ENCODE measurements around the gene USP31. TPM values are rescaled to one million over a fixed set of nuclear protein-coding genes. Genes with fewer than 3 reads are reported as not detected.

USP31 gene
- total RNA-seq (ENCODE audit: unreplicated experiment) = 21.8 TPM
- long read RNA-seq, partial matches to known transcripts = 0 of 1 reads
- long read RNA-seq, other reads (novel, unspliced or antisense) = 1 of 1 reads

DNA sequence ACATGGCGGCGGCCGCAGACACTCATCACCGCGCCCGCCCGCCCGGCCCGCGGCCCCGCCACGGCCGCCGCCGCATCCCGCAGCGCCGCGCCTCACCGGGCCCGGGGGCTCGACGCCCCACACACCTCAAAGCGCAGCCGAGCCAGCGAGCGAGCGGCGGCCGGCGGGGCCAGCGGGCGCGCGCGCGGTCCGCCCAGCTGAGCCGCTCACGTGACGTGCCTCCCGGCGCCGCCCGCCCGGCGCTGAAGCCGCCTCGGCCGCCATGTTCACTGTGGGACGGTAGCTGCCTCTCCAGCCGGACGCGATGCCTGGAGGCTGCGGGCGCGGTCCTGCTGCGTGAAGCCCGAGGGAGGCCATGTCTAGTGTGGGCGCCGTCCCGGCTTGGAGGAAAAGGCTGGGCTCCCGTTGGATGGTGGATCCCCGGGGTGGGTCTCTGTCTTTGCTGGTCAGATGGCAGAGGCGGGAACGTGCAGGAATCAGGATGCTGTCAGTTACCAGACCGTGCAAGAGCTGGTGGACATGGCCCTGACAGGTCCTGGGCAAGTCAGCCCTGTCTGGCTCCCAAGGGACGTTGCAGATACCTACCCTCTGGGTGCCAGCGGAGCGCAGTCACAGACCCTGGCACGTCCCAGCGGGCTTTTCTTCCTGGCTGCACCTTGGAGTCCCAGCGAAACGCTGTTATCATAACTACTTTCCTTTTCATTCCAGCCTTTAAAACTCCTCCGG is at the start of gene USP31:
Gene USP31, minus strand, starts transcription at position 186 of the 726 bp plus-strand sequence. Its CDS starts 182 bp downstream, at position 4.
- TF ChIP-seq, protein P1, sequence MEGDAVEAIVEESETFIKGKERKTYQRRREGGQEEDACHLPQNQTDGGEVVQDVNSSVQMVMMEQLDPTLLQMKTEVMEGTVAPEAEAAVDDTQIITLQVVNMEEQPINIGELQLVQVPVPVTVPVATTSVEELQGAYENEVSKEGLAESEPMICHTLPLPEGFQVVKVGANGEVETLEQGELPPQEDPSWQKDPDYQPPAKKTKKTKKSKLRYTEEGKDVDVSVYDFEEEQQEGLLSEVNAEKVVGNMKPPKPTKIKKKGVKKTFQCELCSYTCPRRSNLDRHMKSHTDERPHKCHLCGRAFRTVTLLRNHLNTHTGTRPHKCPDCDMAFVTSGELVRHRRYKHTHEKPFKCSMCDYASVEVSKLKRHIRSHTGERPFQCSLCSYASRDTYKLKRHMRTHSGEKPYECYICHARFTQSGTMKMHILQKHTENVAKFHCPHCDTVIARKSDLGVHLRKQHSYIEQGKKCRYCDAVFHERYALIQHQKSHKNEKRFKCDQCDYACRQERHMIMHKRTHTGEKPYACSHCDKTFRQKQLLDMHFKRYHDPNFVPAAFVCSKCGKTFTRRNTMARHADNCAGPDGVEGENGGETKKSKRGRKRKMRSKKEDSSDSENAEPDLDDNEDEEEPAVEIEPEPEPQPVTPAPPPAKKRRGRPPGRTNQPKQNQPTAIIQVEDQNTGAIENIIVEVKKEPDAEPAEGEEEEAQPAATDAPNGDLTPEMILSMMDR (IDR thresholded peaks at IDR 0.05; ENCODE audit: partially characterized antibody, unreplicated experiment) = no peak
- DNase-seq = peak; percentile 98
- Mint-ChIP-seq H3K27ac (ENCODE audit: unreplicated experiment) (peak within 1 kb of the TSS; percentile 92), H3K4me3 (ENCODE audit: unreplicated experiment) (peak within 1 kb of the TSS; percentile 98), H3K36me3 (ENCODE audit: unreplicated experiment) (no peaks in the 10 kb centered on the region), H3K4me1 (ENCODE audit: low read depth, unreplicated experiment) (peaks cover 2% of the 10 kb centered on the region), H3K9me3 (ENCODE audit: unreplicated experiment) (peaks cover 12% of the 10 kb centered on the region), H3K27me3 (ENCODE audit: unreplicated experiment) (peaks cover 12% of the 10 kb centered on the region)

- Mint-ChIP-seq H3K4me1 (ENCODE audit: low read depth, unreplicated experiment) (peaks cover 7% of the 10 kb centered on the region), H3K27ac (ENCODE audit: unreplicated experiment) (no peak overlapping the region), H3K9me3 (ENCODE audit: unreplicated experiment) (no peaks in the 10 kb centered on the region), H3K36me3 (ENCODE audit: unreplicated experiment) (no peaks in the 10 kb centered on the region), H3K4me3 (ENCODE audit: unreplicated experiment) (no peak overlapping the region), H3K27me3 (ENCODE audit: unreplicated experiment) (peaks cover 3% of the 10 kb centered on the region)
- DNase-seq = no peak
- TF ChIP-seq, protein P1 (IDR thresholded peaks at IDR 0.05; ENCODE audit: partially characterized antibody, unreplicated experiment) = no peak
Measured at GRCh38 chr16:23196539-23196938, 47.3 kb upstream of the USP31 start.

DNA sequence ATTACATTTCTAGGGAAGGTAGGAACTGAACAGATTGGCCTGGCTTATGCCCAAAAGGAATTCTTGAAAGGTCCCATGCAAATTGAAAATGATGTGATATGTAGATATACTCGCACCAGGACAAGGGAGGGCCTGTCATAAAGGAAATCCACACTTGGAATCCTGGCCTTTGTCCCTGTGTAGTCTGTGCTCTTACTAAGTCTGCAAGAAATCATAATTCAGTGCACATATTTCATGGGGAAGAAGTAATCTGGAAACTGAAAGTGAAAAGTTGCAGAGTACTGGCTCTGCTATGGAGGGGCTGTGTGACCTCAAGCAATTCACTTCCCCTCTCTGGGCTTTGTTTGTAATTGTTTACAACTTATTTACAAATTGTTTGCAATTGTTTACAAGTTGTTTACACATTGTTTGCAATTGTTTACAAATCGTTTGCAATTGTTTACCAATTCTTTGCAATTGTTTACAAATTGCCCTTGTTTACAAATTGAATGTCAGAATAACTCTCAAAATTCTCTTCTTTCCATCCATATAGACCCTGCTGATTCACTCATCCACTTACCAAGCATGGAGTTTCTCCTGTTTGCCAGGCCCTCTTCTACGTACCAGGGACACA is 46.2 kb upstream of the USP31 start:
- TF ChIP-seq, protein P1 (IDR thresholded peaks at IDR 0.05; ENCODE audit: partially characterized antibody, unreplicated experiment) = no peak
- Mint-ChIP-seq H3K4me3 (ENCODE audit: unreplicated experiment) (no peak overlapping the region), H3K36me3 (ENCODE audit: unreplicated experiment) (no peaks in the 10 kb centered on the region), H3K9me3 (ENCODE audit: unreplicated experiment) (no peaks in the 10 kb centered on the region), H3K27ac (ENCODE audit: unreplicated experiment) (no peak overlapping the region), H3K4me1 (ENCODE audit: low read depth, unreplicated experiment) (peaks cover under 1% of the 10 kb centered on the region), H3K27me3 (ENCODE audit: unreplicated experiment) (peaks cover 3% of the 10 kb centered on the region)
- no peak for DNase-seq

DNA sequence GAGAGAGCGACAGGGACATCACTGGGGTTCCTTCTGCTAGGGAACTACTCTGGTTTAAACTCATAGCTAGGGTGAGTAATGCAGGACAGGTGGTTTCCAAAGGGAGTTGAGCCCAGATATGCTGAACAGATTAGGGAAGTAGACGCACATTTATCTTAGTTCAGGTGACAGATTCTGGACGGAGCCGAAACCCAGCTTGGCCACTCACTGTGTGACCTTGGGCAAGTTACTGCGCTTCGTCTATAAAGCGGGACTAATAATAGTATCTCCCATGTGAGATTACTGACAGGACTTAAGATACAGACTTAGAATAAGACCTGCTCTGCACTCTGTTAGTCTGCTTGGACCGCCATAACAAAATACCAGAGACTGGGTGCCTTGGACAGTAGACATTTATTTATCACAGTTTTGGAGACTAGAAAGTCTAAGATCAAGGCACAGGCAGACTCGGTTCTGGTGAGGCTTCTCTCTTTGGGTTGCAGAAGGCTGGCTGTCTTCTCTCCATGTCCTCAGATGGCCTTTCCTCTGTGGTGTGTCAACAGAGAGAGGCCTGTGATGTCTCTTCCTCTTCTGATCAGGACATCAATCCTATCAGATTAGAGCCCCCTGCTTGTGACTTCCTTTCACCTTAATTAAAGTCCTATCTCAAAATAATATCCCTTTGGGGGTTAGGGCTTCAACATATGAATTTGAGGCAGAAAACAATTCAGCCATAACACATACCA is 45.4 kb upstream of the USP31 start:
- TF ChIP-seq, protein P1 (IDR thresholded peaks at IDR 0.05; ENCODE audit: partially characterized antibody, unreplicated experiment) = no peak
- H3K36me3 Mint-ChIP-seq (ENCODE audit: unreplicated experiment) = no peaks in the 10 kb centered on the region
- H3K4me3 Mint-ChIP-seq (ENCODE audit: unreplicated experiment) = no peak overlapping the region
- no peak for DNase-seq
- no peak overlapping the region for H3K27ac Mint-ChIP-seq (ENCODE audit: unreplicated experiment)
- peaks cover 3% of the 10 kb centered on the region for H3K27me3 Mint-ChIP-seq (ENCODE audit: unreplicated experiment)
- no peaks in the 10 kb centered on the region for H3K4me1 Mint-ChIP-seq (ENCODE audit: low read depth, unreplicated experiment)
- no peaks in the 10 kb centered on the region for H3K9me3 Mint-ChIP-seq (ENCODE audit: unreplicated experiment)
